ENCODE measurements around the gene OTC. TPM values are rescaled to one million over a fixed set of nuclear protein-coding genes. Genes with fewer than 3 reads are reported as not detected.

Gene OTC
- total RNA-seq, 1 experiment from 2014 or later, result not detected

DNA sequence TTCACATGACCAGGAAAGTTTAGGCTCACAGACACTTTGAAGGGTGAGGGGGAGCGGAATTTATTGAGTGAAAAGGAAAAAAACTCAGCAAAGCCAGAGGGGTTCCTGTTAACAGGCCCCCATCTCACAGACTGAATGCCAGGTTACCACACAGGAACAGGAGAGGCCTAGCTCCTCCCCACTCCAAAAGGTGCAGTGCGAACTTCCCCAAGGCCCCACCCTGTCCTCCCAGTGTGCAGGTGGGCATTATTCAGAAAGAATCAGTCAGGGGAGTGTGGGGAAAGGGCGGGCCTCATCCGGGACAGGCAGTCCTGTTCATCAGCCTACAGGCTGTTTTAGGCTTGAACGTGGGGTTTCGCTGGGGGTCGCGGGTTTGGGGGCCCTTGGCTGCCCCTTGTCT is 4.0 kb downstream of the OTC start (continued):
- no peak for TF ChIP-seq POLR2AphosphoS5 (IDR thresholded peaks at IDR 0.05; ENCODE audit: low read depth, low read length)
- TF ChIP-seq EZH2 (IDR thresholded peaks at IDR 0.05), result no peak
- TF ChIP-seq, protein P1, sequence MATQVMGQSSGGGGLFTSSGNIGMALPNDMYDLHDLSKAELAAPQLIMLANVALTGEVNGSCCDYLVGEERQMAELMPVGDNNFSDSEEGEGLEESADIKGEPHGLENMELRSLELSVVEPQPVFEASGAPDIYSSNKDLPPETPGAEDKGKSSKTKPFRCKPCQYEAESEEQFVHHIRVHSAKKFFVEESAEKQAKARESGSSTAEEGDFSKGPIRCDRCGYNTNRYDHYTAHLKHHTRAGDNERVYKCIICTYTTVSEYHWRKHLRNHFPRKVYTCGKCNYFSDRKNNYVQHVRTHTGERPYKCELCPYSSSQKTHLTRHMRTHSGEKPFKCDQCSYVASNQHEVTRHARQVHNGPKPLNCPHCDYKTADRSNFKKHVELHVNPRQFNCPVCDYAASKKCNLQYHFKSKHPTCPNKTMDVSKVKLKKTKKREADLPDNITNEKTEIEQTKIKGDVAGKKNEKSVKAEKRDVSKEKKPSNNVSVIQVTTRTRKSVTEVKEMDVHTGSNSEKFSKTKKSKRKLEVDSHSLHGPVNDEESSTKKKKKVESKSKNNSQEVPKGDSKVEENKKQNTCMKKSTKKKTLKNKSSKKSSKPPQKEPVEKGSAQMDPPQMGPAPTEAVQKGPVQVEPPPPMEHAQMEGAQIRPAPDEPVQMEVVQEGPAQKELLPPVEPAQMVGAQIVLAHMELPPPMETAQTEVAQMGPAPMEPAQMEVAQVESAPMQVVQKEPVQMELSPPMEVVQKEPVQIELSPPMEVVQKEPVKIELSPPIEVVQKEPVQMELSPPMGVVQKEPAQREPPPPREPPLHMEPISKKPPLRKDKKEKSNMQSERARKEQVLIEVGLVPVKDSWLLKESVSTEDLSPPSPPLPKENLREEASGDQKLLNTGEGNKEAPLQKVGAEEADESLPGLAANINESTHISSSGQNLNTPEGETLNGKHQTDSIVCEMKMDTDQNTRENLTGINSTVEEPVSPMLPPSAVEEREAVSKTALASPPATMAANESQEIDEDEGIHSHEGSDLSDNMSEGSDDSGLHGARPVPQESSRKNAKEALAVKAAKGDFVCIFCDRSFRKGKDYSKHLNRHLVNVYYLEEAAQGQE (IDR thresholded peaks at IDR 0.05; ENCODE audit: low read depth), result no peak

- no peak overlapping the region for H2AFZ ChIP-seq (ENCODE audit: low read depth, low read length, poor library complexity, severe bottlenecking)
- no TSS peak for BruUV-seq (replicated peaks)
- TF ChIP-seq FOSL1 (IDR thresholded peaks at IDR 0.05; ENCODE audit: low read depth) (no peak), POLR2AphosphoS5 (IDR thresholded peaks at IDR 0.05; ENCODE audit: low read depth, low read length) (no peak), ZFX (IDR thresholded peaks at IDR 0.05) (no peak), ZBTB33 (IDR thresholded peaks at IDR 0.05; ENCODE audit: extremely low read depth, insufficient replicate concordance, low read length) (no peak)
- TF ChIP-seq, protein P2, sequence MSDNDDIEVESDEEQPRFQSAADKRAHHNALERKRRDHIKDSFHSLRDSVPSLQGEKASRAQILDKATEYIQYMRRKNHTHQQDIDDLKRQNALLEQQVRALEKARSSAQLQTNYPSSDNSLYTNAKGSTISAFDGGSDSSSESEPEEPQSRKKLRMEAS (IDR thresholded peaks at IDR 0.05), result no peak
- H3K9ac ChIP-seq (ENCODE audit: low read length), result no peak overlapping the region
- POLR2A ChIA-PET, result no interaction called here
- ATAC-seq (no peak), DNase-seq (ENCODE audit: low read depth, low spot score) (no peak)
- no peak overlapping the region for H3K4me3 ChIP-seq (replicated peaks in 1 of 2; ENCODE audit: low read depth in 1 of 2, low read length in 2 of 2)
- H3K9me3 ChIP-seq (ENCODE audit: control insufficient read depth in 1 of 2, insufficient read depth in 1 of 2, low read depth in 1 of 2, low read length in 2 of 2), result no peaks in the 10 kb centered on the region
- no peak overlapping the region for H3K27ac ChIP-seq (ENCODE audit: low read depth, low read length)
- H3K79me2 ChIP-seq (ENCODE audit: insufficient read depth, low read length), result no peaks in the 10 kb centered on the region
- no peaks in the 10 kb centered on the region for H4K20me1 ChIP-seq (ENCODE audit: insufficient read depth)
- no peak overlapping the region for H3K4me2 ChIP-seq (ENCODE audit: low read length)
- RAD21 ChIA-PET (ENCODE audit: low non-redundant PET in 1 of 2, low total read pairs in 2 of 2, uncharacterized antibody in 2 of 2, unreplicated experiment in 2 of 2), result no interaction called here
- CTCF ChIA-PET, result no interaction called here
- intact Hi-C loops (cut with micrococcal nuclease), result no loop called here
- no peaks in the 10 kb centered on the region for H3K4me1 ChIP-seq (ENCODE audit: control insufficient read depth in 1 of 2, insufficient read depth in 2 of 2, low read length in 2 of 2)
- H3K9me2 ChIP-seq (ENCODE audit: insufficient read depth), result no peaks in the 10 kb centered on the region
- H3K27me3 ChIP-seq (ENCODE audit: insufficient read depth, low read length), result no peaks in the 10 kb centered on the region
- H3K36me3 ChIP-seq (ENCODE audit: control insufficient read depth in 1 of 2, insufficient read depth in 2 of 2, low read length in 2 of 2), result no peaks in the 10 kb centered on the region
Measured at GRCh38 chrX:38357747-38358673, 5.6 kb downstream of the OTC start.

All from HCT116 (cell line).